Measurements from ENCODE around the gene GHSR.

DNA sequence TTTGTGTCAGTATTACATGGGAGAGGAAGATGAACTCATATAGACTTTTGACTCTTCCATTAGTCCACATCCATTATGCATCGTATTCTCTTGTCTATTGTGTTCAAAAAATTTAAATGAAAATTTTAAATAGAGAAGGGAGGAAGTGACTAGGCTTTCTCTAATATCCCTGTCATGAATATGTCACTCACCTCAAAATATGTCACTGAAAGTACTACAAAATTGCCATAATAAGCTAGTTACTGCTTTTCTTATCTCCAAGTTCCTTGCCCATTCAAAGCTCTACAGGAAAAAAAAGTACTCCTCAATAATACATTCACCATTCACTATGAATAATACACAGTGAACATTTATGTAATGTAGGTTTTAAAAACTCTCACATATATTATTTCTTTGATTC, 22.3 kb upstream of the GHSR start:
- TF ChIP-seq, protein P1, sequence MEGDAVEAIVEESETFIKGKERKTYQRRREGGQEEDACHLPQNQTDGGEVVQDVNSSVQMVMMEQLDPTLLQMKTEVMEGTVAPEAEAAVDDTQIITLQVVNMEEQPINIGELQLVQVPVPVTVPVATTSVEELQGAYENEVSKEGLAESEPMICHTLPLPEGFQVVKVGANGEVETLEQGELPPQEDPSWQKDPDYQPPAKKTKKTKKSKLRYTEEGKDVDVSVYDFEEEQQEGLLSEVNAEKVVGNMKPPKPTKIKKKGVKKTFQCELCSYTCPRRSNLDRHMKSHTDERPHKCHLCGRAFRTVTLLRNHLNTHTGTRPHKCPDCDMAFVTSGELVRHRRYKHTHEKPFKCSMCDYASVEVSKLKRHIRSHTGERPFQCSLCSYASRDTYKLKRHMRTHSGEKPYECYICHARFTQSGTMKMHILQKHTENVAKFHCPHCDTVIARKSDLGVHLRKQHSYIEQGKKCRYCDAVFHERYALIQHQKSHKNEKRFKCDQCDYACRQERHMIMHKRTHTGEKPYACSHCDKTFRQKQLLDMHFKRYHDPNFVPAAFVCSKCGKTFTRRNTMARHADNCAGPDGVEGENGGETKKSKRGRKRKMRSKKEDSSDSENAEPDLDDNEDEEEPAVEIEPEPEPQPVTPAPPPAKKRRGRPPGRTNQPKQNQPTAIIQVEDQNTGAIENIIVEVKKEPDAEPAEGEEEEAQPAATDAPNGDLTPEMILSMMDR (IDR thresholded peaks at IDR 0.05) = no peak
- TF ChIP-seq POLR2A (IDR thresholded peaks at IDR 0.05) = no peak
- TF ChIP-seq EP300 (IDR thresholded peaks at IDR 0.05) = no peak
